Measurements from ENCODE around the gene DNMT3A.
A peak's percentile ranks its signal among the peaks of the same experiment; 100 is the strongest.
"Not testable (repeated sequence)": the region's sequence is repeated elsewhere in the genome, so short reads cannot be mapped to it uniquely, and the experiment has no call there.

DNMT3A gene

GRCh38 chr2:25280051-25280687 lies 61.6 kb downstream of the DNMT3A start:
- peak in 1 of 2 donors; percentile 18 for DNase-seq

GRCh38 chr2:25279091-25279651 lies 62.6 kb downstream of the DNMT3A start:
- peak in 1 of 2 donors; percentile 71 for DNase-seq

GRCh38 chr2:25276569-25277465 lies 64.9 kb downstream of the DNMT3A start:
- DNase-seq: peak in 1 of 2 donors; percentile 47

GRCh38 chr2:25275575-25275965 lies 66.2 kb downstream of the DNMT3A start:
- no peak for DNase-seq

- DNase-seq: no peak
Measured at GRCh38 chr2:25274868-25275574, 66.7 kb downstream of the DNMT3A start.

GRCh38 chr2:25273985-25274535 lies 67.7 kb downstream of the DNMT3A start:
- no peak for DNase-seq

GRCh38 chr2:25272705-25273104 lies 69.0 kb downstream of the DNMT3A start:
- not testable (repeated sequence) for DNase-seq

GRCh38 chr2:25270061-25270460 lies 71.7 kb downstream of the DNMT3A start:
- DNase-seq: no peak

- no peak for DNase-seq
Measured at GRCh38 chr2:25269233-25269632, 72.5 kb downstream of the DNMT3A start.

GRCh38 chr2:25268139-25268538 lies 73.6 kb downstream of the DNMT3A start:
- DNase-seq: no peak

- DNase-seq: no peak
Measured at GRCh38 chr2:25266399-25266798, 75.3 kb downstream of the DNMT3A start.

- no peak for DNase-seq
Measured at GRCh38 chr2:25265802-25266201, 75.9 kb downstream of the DNMT3A start.

- DNase-seq: no peak
Measured at GRCh38 chr2:25265001-25265400, 76.7 kb downstream of the DNMT3A start.

- no peak for DNase-seq
Measured at GRCh38 chr2:25262288-25262687, 79.4 kb downstream of the DNMT3A start.

GRCh38 chr2:25259737-25260124 lies 82.0 kb downstream of the DNMT3A start:
- no peak for DNase-seq

GRCh38 chr2:25258847-25259736 lies 82.6 kb downstream of the DNMT3A start:
- no peak for DNase-seq

GRCh38 chr2:25257931-25258846 lies 83.5 kb downstream of the DNMT3A start:
- DNase-seq: no peak

- DNase-seq: peak in 1 of 2 donors; percentile 44
Measured at GRCh38 chr2:25257032-25257552, 84.6 kb downstream of the DNMT3A start.

GRCh38 chr2:25256488-25256875 lies 85.2 kb downstream of the DNMT3A start:
- DNase-seq: no peak

- no peak for DNase-seq
Measured at GRCh38 chr2:25255745-25256487, 85.8 kb downstream of the DNMT3A start.

All from hippocampal formation (tissue), 2 donors.